ENCODE measurements around the gene SSTR1. TPM values are rescaled to one million over a fixed set of nuclear protein-coding genes. Genes with fewer than 3 reads are reported as not detected.
"Not testable (repeated sequence)": the region's sequence is repeated elsewhere in the genome, so short reads cannot be mapped to it uniquely, and the experiment has no call there.

The SSTR1 gene
- total RNA-seq, 2 experiments from 2014 or later = not detected

DNA sequence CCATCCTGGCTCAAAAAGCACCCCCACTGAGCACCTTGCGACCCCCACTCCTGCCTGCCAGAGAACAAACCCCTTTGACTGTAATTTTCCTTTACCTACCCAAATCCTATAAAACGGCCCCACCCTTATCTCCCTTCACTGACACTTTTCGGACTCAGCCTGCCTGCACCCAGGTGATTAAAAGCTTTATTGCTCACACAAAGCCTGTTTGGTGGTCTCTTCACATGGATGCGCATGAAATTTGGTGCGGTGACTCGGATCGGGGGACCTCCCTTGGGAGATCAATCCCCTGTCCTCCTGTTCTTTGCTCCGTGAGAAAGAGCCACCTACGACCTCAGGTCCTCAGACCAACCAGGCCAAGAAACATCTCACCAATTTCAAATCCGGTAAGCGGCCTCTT is 16.9 kb upstream of the SSTR1 start:
- H3K4me1 Mint-ChIP-seq (ENCODE audit: low read depth); CTCF ChIA-PET; intact Hi-C loops (cut with micrococcal nuclease); H3K4me3 Mint-ChIP-seq; H3K27me3 Mint-ChIP-seq; H3K9me3 Mint-ChIP-seq; H3K36me3 Mint-ChIP-seq; POLR2A ChIA-PET; DNase-seq; H3K27ac Mint-ChIP-seq: not testable (repeated sequence)

GRCh38 chr14:38191491-38191890 is 16.2 kb upstream of the SSTR1 start:
- H3K4me1 Mint-ChIP-seq (ENCODE audit: low read depth); H3K4me3 Mint-ChIP-seq; intact Hi-C loops (cut with micrococcal nuclease); H3K27ac Mint-ChIP-seq; H3K27me3 Mint-ChIP-seq; CTCF ChIA-PET; POLR2A ChIA-PET; H3K36me3 Mint-ChIP-seq; H3K9me3 Mint-ChIP-seq; DNase-seq: not testable (repeated sequence)

- ChIA-PET CTCF (interaction anchor here (0.6 to 3.2 kb wide), 20 partner anchors 13 to 1179 kb away, joined by 3 to 26 read pairs (median 3); no protein-coding TSS in a partner anchor), POLR2A (no interaction called here)
- no peak overlapping the region for H3K27ac Mint-ChIP-seq
- no peaks in the 10 kb centered on the region for H3K27me3 Mint-ChIP-seq
- H3K36me3 Mint-ChIP-seq = no peaks in the 10 kb centered on the region
- intact Hi-C loops (cut with micrococcal nuclease) = loop anchor here (1.0 to 5.0 kb wide), 3 partner anchors 125 to 295 kb away; no protein-coding TSS in a partner anchor
- no peak overlapping the region for H3K4me3 Mint-ChIP-seq
- H3K9me3 Mint-ChIP-seq = no peaks in the 10 kb centered on the region
- DNase-seq = no peak
- peaks cover 14% of the 10 kb centered on the region for H3K4me1 Mint-ChIP-seq (ENCODE audit: low read depth)
Measured at GRCh38 chr14:38197001-38197783, 10.5 kb upstream of the SSTR1 start.

GRCh38 chr14:38197784-38198335 is 9.8 kb upstream of the SSTR1 start:
- CTCF ChIA-PET = interaction anchor here (0.6 to 3.2 kb wide), 17 partner anchors 13 to 1179 kb away, joined by 3 to 26 read pairs (median 3); no protein-coding TSS in a partner anchor
- no peak overlapping the region for H3K4me3 Mint-ChIP-seq

GRCh38 chr14:38198425-38198824 is 9.3 kb upstream of the SSTR1 start:
- intact Hi-C loops (cut with micrococcal nuclease) = loop anchor here (5.0 kb wide), 2 partner anchors 126 to 296 kb away; no protein-coding TSS in a partner anchor
- Mint-ChIP-seq H3K27me3 (no peaks in the 10 kb centered on the region), H3K36me3 (no peaks in the 10 kb centered on the region), H3K4me1 (ENCODE audit: low read depth) (peaks cover 14% of the 10 kb centered on the region), H3K4me3 (no peak overlapping the region), H3K9me3 (no peaks in the 10 kb centered on the region), H3K27ac (no peak overlapping the region)
- POLR2A ChIA-PET = no interaction called here
- CTCF ChIA-PET = interaction anchor here (0.6 to 3.2 kb wide), 5 partner anchors 18 to 295 kb away, joined by 3 to 26 read pairs (median 5); no protein-coding TSS in a partner anchor
- DNase-seq = no peak

More at GRCh38 chr14:38197784-38198335, 9.8 kb upstream of the SSTR1 start:
- Mint-ChIP-seq H3K4me1 (ENCODE audit: low read depth) (peaks cover 14% of the 10 kb centered on the region), H3K9me3 (no peaks in the 10 kb centered on the region), H3K27me3 (no peaks in the 10 kb centered on the region), H3K27ac (no peak overlapping the region), H3K36me3 (no peaks in the 10 kb centered on the region)
- no peak for DNase-seq
- POLR2A ChIA-PET = no interaction called here
- intact Hi-C loops (cut with micrococcal nuclease) = loop anchor here (1.0 to 5.0 kb wide), 3 partner anchors 126 to 296 kb away; no protein-coding TSS in a partner anchor

DNA sequence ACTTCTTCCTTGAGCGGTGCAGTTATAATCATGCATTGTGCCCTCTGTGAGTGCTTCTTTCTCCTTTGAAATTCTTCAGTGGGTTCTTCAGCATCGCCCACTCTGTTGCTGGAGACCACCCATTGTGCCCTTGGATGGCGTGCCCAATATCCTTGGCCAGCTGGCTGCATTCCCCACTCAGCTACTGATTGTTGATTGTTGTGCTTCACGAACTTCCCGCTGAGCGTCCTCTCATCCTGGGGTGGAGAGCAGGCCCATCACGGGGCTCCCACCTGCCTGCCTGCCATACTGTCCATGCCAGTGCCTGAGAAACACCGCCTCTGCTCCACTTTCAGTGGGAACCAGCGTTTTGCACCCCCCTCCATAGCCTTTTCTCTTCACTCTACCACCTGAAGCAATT is 8.6 kb upstream of the SSTR1 start:
- Mint-ChIP-seq H3K27ac (no peak overlapping the region), H3K4me3 (no peak overlapping the region), H3K36me3 (no peaks in the 10 kb centered on the region), H3K4me1 (ENCODE audit: low read depth) (peaks cover 14% of the 10 kb centered on the region), H3K27me3 (no peaks in the 10 kb centered on the region), H3K9me3 (no peaks in the 10 kb centered on the region)
- intact Hi-C loops (cut with micrococcal nuclease) = loop anchor here (5.0 kb wide), 2 partner anchors 127 to 297 kb away; no protein-coding TSS in a partner anchor
- POLR2A ChIA-PET = no interaction called here
- no peak for DNase-seq
- CTCF ChIA-PET = interaction anchor here (2.8 to 3.2 kb wide), 2 partner anchors 213 to 295 kb away, joined by 11 to 26 read pairs; no protein-coding TSS in a partner anchor

DNA sequence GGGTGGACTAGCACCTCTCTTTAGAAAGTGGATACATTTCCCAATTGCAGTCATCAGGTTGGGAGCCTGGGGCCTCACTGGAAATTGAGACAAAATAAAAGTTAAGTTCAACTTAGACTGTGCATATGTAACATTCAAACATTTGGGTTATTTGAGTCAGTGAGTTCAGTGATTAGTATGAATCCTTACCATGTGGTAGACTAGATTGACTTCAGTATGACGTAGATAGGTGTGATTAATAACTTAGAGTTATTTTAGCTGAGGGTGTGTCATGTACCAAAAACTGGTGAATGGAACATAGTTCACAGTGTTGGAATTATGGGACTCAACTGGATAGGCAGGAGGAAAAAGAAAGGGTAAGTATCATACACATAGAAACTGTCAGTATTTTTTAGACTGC is 8.0 kb upstream of the SSTR1 start:
- DNase-seq = peak; percentile 13
- no peaks in the 10 kb centered on the region for H3K27me3 Mint-ChIP-seq
- intact Hi-C loops (cut with micrococcal nuclease) = loop anchor here (5.0 kb wide), 2 partner anchors 127 to 297 kb away; no protein-coding TSS in a partner anchor
- ChIA-PET CTCF (no interaction called here), POLR2A (no interaction called here)
- peaks cover 14% of the 10 kb centered on the region for H3K4me1 Mint-ChIP-seq (ENCODE audit: low read depth)
- no peak overlapping the region for H3K4me3 Mint-ChIP-seq
- H3K27ac Mint-ChIP-seq = no peak overlapping the region
- no peaks in the 10 kb centered on the region for H3K36me3 Mint-ChIP-seq
- no peaks in the 10 kb centered on the region for H3K9me3 Mint-ChIP-seq

GRCh38 chr14:38201137-38201828 is 6.4 kb upstream of the SSTR1 start:
- CTCF ChIA-PET = interaction anchor here (0.8 kb wide), 1 partner anchor 215 kb away, joined by 3 read pairs; no protein-coding TSS in a partner anchor
- Mint-ChIP-seq H3K27ac (no peak overlapping the region), H3K4me1 (ENCODE audit: low read depth) (peaks cover 14% of the 10 kb centered on the region), H3K36me3 (no peaks in the 10 kb centered on the region), H3K4me3 (no peak overlapping the region), H3K27me3 (peaks cover 3% of the 10 kb centered on the region), H3K9me3 (no peaks in the 10 kb centered on the region)
- DNase-seq = no peak
- POLR2A ChIA-PET = no interaction called here
- intact Hi-C loops (cut with micrococcal nuclease) = no loop called here

DNA sequence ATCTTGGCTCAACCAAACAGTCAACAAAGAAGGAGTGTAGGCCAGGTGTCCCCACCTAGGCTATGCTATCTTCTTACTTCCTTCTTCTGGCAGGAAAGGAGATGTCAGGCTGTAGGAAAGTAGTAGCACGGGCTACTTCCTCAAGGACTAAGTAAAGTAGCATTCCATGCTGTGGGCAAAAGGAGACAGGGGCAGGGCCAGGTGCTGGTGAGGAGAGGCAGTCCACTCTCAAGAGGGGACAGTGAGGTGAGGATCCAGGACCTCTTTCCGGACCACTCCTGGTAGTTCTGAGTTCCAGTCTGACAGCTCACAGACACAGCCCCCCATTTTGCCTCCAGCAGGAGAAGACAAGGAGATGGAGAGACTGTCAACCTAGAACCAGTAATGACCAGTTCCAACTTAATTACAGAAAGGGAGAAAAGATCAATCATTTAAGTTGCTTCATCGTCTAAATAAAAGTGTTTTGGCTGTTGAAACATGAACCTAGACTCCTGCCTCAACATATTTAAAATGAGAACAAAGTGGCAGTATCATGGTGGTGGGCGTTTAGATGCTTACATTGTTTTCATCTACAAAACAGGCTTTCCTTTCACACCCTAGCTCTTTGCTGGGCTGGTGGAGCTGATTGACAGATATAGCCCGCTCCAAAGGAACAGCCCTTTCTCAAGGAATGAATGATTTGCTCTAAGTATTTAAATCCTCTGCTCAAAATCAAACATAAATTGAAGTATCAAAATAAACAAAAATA is 5.1 kb upstream of the SSTR1 start:
- ChIA-PET POLR2A (no interaction called here), CTCF (no interaction called here)
- no peaks in the 10 kb centered on the region for H3K9me3 Mint-ChIP-seq
- H3K4me3 Mint-ChIP-seq = no peak overlapping the region
- H3K27ac Mint-ChIP-seq = no peak overlapping the region
- no peak for DNase-seq
- no peaks in the 10 kb centered on the region for H3K36me3 Mint-ChIP-seq
- H3K4me1 Mint-ChIP-seq (ENCODE audit: low read depth) = peaks cover 9% of the 10 kb centered on the region
- peaks cover 14% of the 10 kb centered on the region for H3K27me3 Mint-ChIP-seq
- intact Hi-C loops (cut with micrococcal nuclease) = no loop called here

DNA sequence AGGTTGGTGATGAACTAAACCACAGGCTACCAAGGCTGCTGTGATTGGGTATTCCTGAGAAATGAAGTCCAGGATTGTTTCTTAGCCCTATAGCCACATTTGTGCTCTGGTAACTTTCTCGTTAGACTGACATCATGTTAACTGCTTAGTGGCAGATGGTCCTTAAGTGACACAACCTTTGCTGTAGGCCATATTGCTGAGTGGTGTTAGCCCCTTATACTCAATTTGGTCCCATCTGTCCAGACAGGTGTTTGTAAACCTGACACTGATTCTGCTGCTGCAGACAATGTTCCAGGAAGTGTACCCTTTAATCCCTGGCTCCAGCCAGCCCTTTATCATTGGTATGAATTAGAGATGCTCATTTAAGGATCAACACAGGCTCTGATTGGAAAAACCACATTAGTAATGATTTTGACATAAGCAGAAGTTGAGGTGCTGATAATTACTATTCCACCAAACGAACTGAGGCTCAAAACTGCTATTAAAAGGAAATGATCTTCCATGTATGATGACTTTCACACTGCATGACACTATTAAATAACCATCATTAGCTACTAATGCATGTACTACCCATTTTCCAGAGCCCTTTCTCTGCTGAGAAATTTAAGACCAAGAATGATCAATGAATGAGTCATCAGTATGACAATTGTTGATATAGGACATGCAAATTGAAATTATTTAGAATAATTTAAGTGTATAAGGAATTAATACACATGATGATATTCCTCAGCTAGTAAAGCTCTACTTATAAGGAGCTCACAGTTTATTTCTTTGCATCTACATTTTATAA is 3.6 kb upstream of the SSTR1 start:
- DNase-seq = no peak
- ChIA-PET POLR2A (no interaction called here), CTCF (no interaction called here)
- intact Hi-C loops (cut with micrococcal nuclease) = no loop called here
- H3K36me3 Mint-ChIP-seq = no peaks in the 10 kb centered on the region
- no peak overlapping the region for H3K4me3 Mint-ChIP-seq
- H3K9me3 Mint-ChIP-seq = no peaks in the 10 kb centered on the region
- H3K4me1 Mint-ChIP-seq (ENCODE audit: low read depth) = peaks cover 17% of the 10 kb centered on the region
- H3K27me3 Mint-ChIP-seq = peaks cover 27% of the 10 kb centered on the region
- no peak overlapping the region for H3K27ac Mint-ChIP-seq

DNA sequence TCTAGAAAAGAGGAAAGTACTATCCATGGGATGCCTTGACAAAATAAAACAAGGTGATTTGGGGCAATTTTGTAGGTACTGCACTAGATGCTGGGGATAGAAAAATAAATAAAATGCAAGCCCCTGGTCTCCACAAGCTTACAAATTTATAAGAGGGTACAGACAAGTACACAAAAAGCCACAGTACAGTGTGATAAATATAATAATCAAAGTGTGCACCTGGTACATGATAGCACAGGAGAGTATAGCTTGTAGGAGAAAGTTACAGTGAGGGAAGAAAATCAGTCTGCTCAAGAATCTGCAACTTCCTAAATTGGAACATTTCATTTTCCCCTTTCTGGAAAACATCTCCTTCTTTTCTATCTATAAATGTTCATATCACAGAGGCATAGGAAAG is 3.0 kb upstream of the SSTR1 start:
- ChIA-PET CTCF (no interaction called here), POLR2A (no interaction called here)
- peaks cover 31% of the 10 kb centered on the region for H3K27me3 Mint-ChIP-seq
- intact Hi-C loops (cut with micrococcal nuclease) = loop anchor here (5.0 kb wide), 1 partner anchor 53 kb away; the partner anchor contains the start of gene CLEC14A
- H3K36me3 Mint-ChIP-seq = no peaks in the 10 kb centered on the region
- no peak for DNase-seq
- H3K27ac Mint-ChIP-seq = no peak overlapping the region
- no peaks in the 10 kb centered on the region for H3K9me3 Mint-ChIP-seq
- H3K4me3 Mint-ChIP-seq = no peak overlapping the region
- peaks cover 14% of the 10 kb centered on the region for H3K4me1 Mint-ChIP-seq (ENCODE audit: low read depth)
